GM12801 (cell line): ENCODE data around the gene IMMP2L.

ENCODE experiments used
- TF ChIP-seq, protein P1 (sequence below): IDR thresholded peaks from one replicate; pipeline ENCODE4 v1.5.1; 2011; ENCODE audit warnings: control low read depth; ENCODE audit not compliant: insufficient read length; ENCODE audit errors: extremely low read depth

Gene IMMP2L

GRCh38 chr7:111407258-111407657, 155.0 kb downstream of the IMMP2L start:
- TF ChIP-seq, protein P1, sequence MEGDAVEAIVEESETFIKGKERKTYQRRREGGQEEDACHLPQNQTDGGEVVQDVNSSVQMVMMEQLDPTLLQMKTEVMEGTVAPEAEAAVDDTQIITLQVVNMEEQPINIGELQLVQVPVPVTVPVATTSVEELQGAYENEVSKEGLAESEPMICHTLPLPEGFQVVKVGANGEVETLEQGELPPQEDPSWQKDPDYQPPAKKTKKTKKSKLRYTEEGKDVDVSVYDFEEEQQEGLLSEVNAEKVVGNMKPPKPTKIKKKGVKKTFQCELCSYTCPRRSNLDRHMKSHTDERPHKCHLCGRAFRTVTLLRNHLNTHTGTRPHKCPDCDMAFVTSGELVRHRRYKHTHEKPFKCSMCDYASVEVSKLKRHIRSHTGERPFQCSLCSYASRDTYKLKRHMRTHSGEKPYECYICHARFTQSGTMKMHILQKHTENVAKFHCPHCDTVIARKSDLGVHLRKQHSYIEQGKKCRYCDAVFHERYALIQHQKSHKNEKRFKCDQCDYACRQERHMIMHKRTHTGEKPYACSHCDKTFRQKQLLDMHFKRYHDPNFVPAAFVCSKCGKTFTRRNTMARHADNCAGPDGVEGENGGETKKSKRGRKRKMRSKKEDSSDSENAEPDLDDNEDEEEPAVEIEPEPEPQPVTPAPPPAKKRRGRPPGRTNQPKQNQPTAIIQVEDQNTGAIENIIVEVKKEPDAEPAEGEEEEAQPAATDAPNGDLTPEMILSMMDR = no peak

DNA sequence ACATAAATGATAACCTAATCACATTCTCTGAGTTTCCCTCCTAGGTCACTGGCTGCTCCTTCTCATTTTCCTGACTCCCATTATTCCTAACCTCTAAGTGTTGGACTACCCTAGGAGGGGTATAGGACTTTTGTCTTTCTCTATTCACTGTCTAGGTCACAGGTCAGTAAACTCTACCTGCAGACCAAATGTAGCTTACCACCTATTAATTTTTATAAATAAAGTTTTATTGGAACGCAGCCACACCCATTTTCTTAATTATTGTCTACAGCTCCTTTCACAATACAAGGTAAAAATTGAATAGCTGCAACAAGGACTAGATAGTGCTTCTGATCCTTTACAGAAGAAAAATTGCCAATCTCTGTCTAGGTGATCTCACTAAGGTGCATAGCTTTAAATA, 156.7 kb downstream of the IMMP2L start:
- TF ChIP-seq, protein P1 = no peak

DNA sequence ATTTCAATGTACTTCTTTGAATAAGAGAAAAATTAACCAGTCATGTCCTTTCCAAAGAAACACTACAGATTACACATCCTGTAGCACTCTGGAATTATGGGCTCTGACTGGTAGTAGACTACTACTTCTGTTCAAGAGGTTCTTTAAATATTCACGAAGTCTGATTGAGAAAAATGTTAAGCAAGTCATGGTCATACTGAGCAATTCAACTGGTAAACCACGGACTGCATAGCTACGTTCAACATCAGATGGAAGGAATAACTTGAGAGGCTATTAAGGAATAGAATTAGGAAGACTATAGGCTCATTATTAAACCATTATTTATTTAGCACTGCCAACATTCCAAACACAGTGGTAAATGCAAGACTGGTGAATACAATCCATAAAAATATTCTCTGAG, 160.8 kb downstream of the IMMP2L start:
- TF ChIP-seq, protein P1 = no peak

GRCh38 chr7:111400088-111400487, 162.2 kb downstream of the IMMP2L start:
- TF ChIP-seq, protein P1 = no peak

GRCh38 chr7:111394891-111395290, 167.4 kb downstream of the IMMP2L start:
- TF ChIP-seq, protein P1 = no peak

GRCh38 chr7:111393011-111393754, 169.1 kb downstream of the IMMP2L start:
- TF ChIP-seq, protein P1 = no peak

DNA sequence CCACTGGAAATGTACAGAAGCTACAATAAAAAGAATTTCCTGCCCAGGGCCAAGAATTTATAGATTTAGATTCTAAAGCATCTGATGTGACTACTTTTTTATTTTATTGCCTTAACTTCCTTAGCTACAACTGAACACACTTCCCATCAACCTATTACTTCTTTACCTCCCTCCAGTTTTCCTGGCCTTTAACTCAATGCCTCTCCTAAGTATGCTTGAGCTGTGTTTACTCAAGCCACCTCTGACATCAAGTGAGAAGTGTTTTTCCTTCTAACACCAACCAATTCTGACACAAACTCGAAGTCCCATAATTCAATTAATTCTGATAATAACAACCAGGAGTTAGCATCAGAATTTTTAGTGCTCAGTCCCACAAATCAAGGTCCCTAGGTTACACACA, 170.0 kb downstream of the IMMP2L start:
- TF ChIP-seq, protein P1 = no peak
